WTC11 (cell line): Measurements from ENCODE around the gene STON1. TPM values are rescaled to one million over a fixed set of nuclear protein-coding genes. Genes with fewer than 3 reads are reported as not detected.
"Not testable (repeated sequence)": the region's sequence is repeated elsewhere in the genome, so short reads cannot be mapped to it uniquely, and the experiment has no call there.

Source experiments
- ATAC-seq: fragments of 200-7000 bp; cut with Tn5 transposase; 2 replicates; pipeline ENCODE4 v1.10.0; 2021; ENCODE audit warnings: mild to moderate bottlenecking, moderate library complexity
- CTCF ChIA-PET: fragments of 300-600 bp; sonication (Branson Sonifier 250); formaldehyde crosslinking; loops from one replicate; lab custom pipeline; 2021; ENCODE audit warnings: antibody characterized with exemption; lab: Charles Lee
- POLR2A ChIA-PET: fragments of 350-600 bp; sonication (Branson Sonifier 250); formaldehyde crosslinking; loops from one replicate; lab custom pipeline; 2021; ENCODE audit warnings: antibody characterized with exemption; lab: Charles Lee
- DNase-seq: peaks from one replicate; pipeline ENCODE4 v3.0.0; 2021; ENCODE audit warnings: low spot score
- H3K27ac Mint-ChIP-seq: 2 replicates; pipeline ENCODE4 v1.8.0; 2021; ENCODE audit warnings: mixed read lengths
- H3K27me3 Mint-ChIP-seq: 2 replicates; pipeline ENCODE4 v1.8.0; 2021; ENCODE audit warnings: low read depth, mild to moderate bottlenecking, moderate library complexity, mixed read lengths
- H3K36me3 Mint-ChIP-seq: 2 replicates; pipeline ENCODE4 v1.8.0; 2021; ENCODE audit warnings: mixed read lengths
- H3K4me1 Mint-ChIP-seq: 2 replicates; pipeline ENCODE4 v1.8.0; 2022; ENCODE audit warnings: mixed read lengths
- H3K4me3 Mint-ChIP-seq: 2 replicates; pipeline ENCODE4 v1.8.0; 2021; ENCODE audit warnings: mild to moderate bottlenecking, moderate library complexity, mixed read lengths
- H3K9me3 Mint-ChIP-seq: 2 replicates; pipeline ENCODE4 v1.8.0; 2021; ENCODE audit warnings: mixed read lengths
- ATF1 ChIP-seq: sonication (generic); formaldehyde crosslinking; IDR thresholded peaks from 2 replicates; pipeline ENCODE4 v1.8.1; 2023; ENCODE audit warnings: mild to moderate bottlenecking, moderate library complexity, missing genetic modification reagents
- CREB1 ChIP-seq: sonication (generic); formaldehyde crosslinking; IDR thresholded peaks from 2 replicates; pipeline ENCODE4 v1.8.0; 2023; ENCODE audit warnings: mild to moderate bottlenecking, missing genetic modification reagents
- CREM ChIP-seq: sonication (generic); formaldehyde crosslinking; IDR thresholded peaks from 2 replicates; pipeline ENCODE4 v1.8.1; 2022; ENCODE audit warnings: mild to moderate bottlenecking, missing genetic modification reagents, moderate library complexity
- ETV6 ChIP-seq: sonication (generic); formaldehyde crosslinking; IDR thresholded peaks from 2 replicates; pipeline ENCODE4 v1.8.1; 2022; ENCODE audit warnings: mild to moderate bottlenecking, missing genetic modification reagents
- FOXJ3 ChIP-seq: sonication (generic); formaldehyde crosslinking; IDR thresholded peaks from 2 replicates; pipeline ENCODE4 v1.9.0; 2021; ENCODE audit warnings: missing genetic modification reagents, mild to moderate bottlenecking, borderline replicate concordance
- FOXP1 ChIP-seq: sonication (generic); formaldehyde crosslinking; IDR thresholded peaks from 2 replicates; pipeline ENCODE4 v1.8.0; 2022; ENCODE audit warnings: missing genetic modification reagents, mild to moderate bottlenecking, moderate library complexity, borderline replicate concordance
- GRHL2 ChIP-seq: fragments of 250-450 bp; sonication (Bioruptor Pico); IDR thresholded peaks from 2 replicates; pipeline ENCODE4 v1.8.0; 2022; ENCODE audit warnings: mild to moderate bottlenecking, moderate library complexity; ENCODE audit not compliant: insufficient replicate concordance, severe bottlenecking
- HMGXB4 ChIP-seq: sonication (generic); formaldehyde crosslinking; IDR thresholded peaks from 2 replicates; pipeline ENCODE4 v1.8.1; 2023; ENCODE audit warnings: mild to moderate bottlenecking, moderate library complexity, missing genetic modification reagents
- KAT7 ChIP-seq: sonication (generic); formaldehyde crosslinking; IDR thresholded peaks from 2 replicates; pipeline ENCODE4 v1.8.1; 2023; ENCODE audit warnings: missing genetic modification reagents, mild to moderate bottlenecking, borderline replicate concordance
- MXD4 ChIP-seq: fragments of 250-450 bp; sonication (Bioruptor Pico); IDR thresholded peaks from 2 replicates; pipeline ENCODE4 v1.8.0; 2021; ENCODE audit warnings: mild to moderate bottlenecking, moderate library complexity, borderline replicate concordance
- MYBL2 ChIP-seq: sonication (generic); formaldehyde crosslinking; IDR thresholded peaks from 2 replicates; pipeline ENCODE4 v1.8.1; 2023; ENCODE audit warnings: mild to moderate bottlenecking, moderate library complexity, missing genetic modification reagents
- NFATC4 ChIP-seq: fragments of 250-450 bp; sonication (Bioruptor Pico); IDR thresholded peaks from 2 replicates; pipeline ENCODE4 v1.9.0; 2021; ENCODE audit warnings: mild to moderate bottlenecking
- NR1H2 ChIP-seq: sonication (generic); formaldehyde crosslinking; IDR thresholded peaks from 2 replicates; pipeline ENCODE4 v1.9.0; 2021; ENCODE audit warnings: mild to moderate bottlenecking, moderate library complexity, missing genetic modification reagents
- OVOL2 ChIP-seq: fragments of 250-450 bp; sonication (Bioruptor Pico); IDR thresholded peaks from 2 replicates; pipeline ENCODE4 v1.9.0; 2021; ENCODE audit warnings: mild to moderate bottlenecking, borderline replicate concordance
- SOX15 ChIP-seq: fragments of 250-450 bp; sonication (Bioruptor Pico); IDR thresholded peaks from 2 replicates; pipeline ENCODE4 v1.9.0; 2021; ENCODE audit warnings: mild to moderate bottlenecking
- TP53 ChIP-seq: sonication (generic); formaldehyde crosslinking; IDR thresholded peaks from 2 replicates; pipeline ENCODE4 v1.8.1; 2023; ENCODE audit warnings: mild to moderate bottlenecking, missing genetic modification reagents
- ZNF138 ChIP-seq: sonication (generic); formaldehyde crosslinking; conservative IDR thresholded peaks from 2 replicates; pipeline ENCODE4 v1.8.1; 2022; ENCODE audit warnings: mild to moderate bottlenecking, moderate library complexity, missing genetic modification reagents
- ZNF263 ChIP-seq: sonication (generic); formaldehyde crosslinking; IDR thresholded peaks from 2 replicates; pipeline ENCODE4 v1.8.1; 2022; ENCODE audit warnings: low read depth, mild to moderate bottlenecking, moderate library complexity, missing genetic modification reagents
- ZNF423 ChIP-seq: fragments of 250-450 bp; sonication (Bioruptor Pico); IDR thresholded peaks from 2 replicates; pipeline ENCODE4 v2.1.2; 2022; ENCODE audit warnings: mild to moderate bottlenecking, moderate library complexity
- ZNF425 ChIP-seq: fragments of 250-450 bp; sonication (Bioruptor Pico); conservative IDR thresholded peaks from 2 replicates; pipeline ENCODE4 v1.9.0; 2021; ENCODE audit warnings: mild to moderate bottlenecking
- ZNF532 ChIP-seq: fragments of 250-450 bp; sonication (Bioruptor Pico); IDR thresholded peaks from 2 replicates; pipeline ENCODE4 v1.9.0; 2021; ENCODE audit warnings: mild to moderate bottlenecking, borderline replicate concordance
- ZNF671 ChIP-seq: fragments of 250-450 bp; sonication (Bioruptor Pico); IDR thresholded peaks from 2 replicates; pipeline ENCODE4 v1.8.0; 2021; ENCODE audit warnings: mild to moderate bottlenecking
- total RNA-seq: library from RNA; stranded (reverse); gene quantifications from 3 replicates; pipeline ENCODE4 v1.2.3, GENCODE V29; 2021

Gene STON1
- total RNA-seq, 1 experiment from 2014 or later: 11.0 TPM

GRCh38 chr2:48619526-48619925 lies 89.6 kb downstream of the STON1 start:
- Mint-ChIP-seq H3K36me3 (peaks cover 9% of the 10 kb centered on the region; the same call in 1 of the 2 replicates), H3K4me3 (no peak overlapping the region), H3K9me3 (peaks cover 5% of the 10 kb centered on the region), H3K27me3 (no peaks in the 10 kb centered on the region), H3K27ac (no peak overlapping the region), H3K4me1 (no peaks in the 10 kb centered on the region)
- POLR2A ChIA-PET: interaction anchor here (0.6 kb wide), 1 partner anchor 597 kb away, joined by 3 read pairs; no protein-coding TSS in a partner anchor
- DNase-seq (no peak), ATAC-seq (no peak)
- CTCF ChIA-PET: interaction anchor here (0.8 kb wide), 1 partner anchor 106 kb away, joined by 3 read pairs; no protein-coding TSS in a partner anchor
- no peak for TF ChIP-seq NR1H2 (CRISPR knock-in tag)
- no peak for TF ChIP-seq ZNF423
- TF ChIP-seq MYBL2: no peak
- no peak for TF ChIP-seq KAT7 (CRISPR knock-in tag)
- no peak for TF ChIP-seq ZNF138 (CRISPR knock-in tag)
- no peak for TF ChIP-seq HMGXB4 (CRISPR knock-in tag)
- no peak for TF ChIP-seq TP53 (CRISPR knock-in tag)
- no peak for TF ChIP-seq ZNF532 (CRISPR knock-in tag)
- TF ChIP-seq FOXJ3 (CRISPR knock-in tag): no peak
- no peak for TF ChIP-seq MXD4 (CRISPR knock-in tag)
- TF ChIP-seq SOX15 (CRISPR knock-in tag): no peak
- no peak for TF ChIP-seq ATF1
- no peak for TF ChIP-seq GRHL2
- TF ChIP-seq ETV6 (CRISPR knock-in tag): no peak
- no peak for TF ChIP-seq CREM (CRISPR knock-in tag)
- no peak for TF ChIP-seq ZNF671 (CRISPR knock-in tag)
- TF ChIP-seq NFATC4 (CRISPR knock-in tag): no peak
- TF ChIP-seq OVOL2 (CRISPR knock-in tag): no peak
- TF ChIP-seq FOXP1 (CRISPR knock-in tag): no peak

GRCh38 chr2:48620604-48621003 lies 90.7 kb downstream of the STON1 start:
- no peak for ATAC-seq

GRCh38 chr2:48622691-48623090 lies 92.7 kb downstream of the STON1 start:
- ChIA-PET POLR2A (interaction anchor here (0.7 kb wide), 1 partner anchor 1829 kb away, joined by 6 read pairs; no protein-coding TSS in a partner anchor), CTCF (interaction anchor here (0.6 to 0.7 kb wide), 2 partner anchors 12 to 34 kb away, joined by 3 to 4 read pairs; no protein-coding TSS in a partner anchor)
- H3K4me3 Mint-ChIP-seq, H3K36me3 Mint-ChIP-seq, H3K27ac Mint-ChIP-seq, H3K27me3 Mint-ChIP-seq, DNase-seq, H3K4me1 Mint-ChIP-seq, ATAC-seq: not testable (repeated sequence)
- H3K9me3 Mint-ChIP-seq: peaks cover 16% of the 10 kb centered on the region

More at GRCh38 chr2:48620604-48621003, 90.7 kb downstream of the STON1 start:
- Mint-ChIP-seq H3K4me3 (no peak overlapping the region), H3K9me3 (peaks cover 4% of the 10 kb centered on the region), H3K36me3 (0 out of 2 replicates have a peak, but pooled peaks cover 3% of the 10 kb centered on the region), H3K4me1 (no peaks in the 10 kb centered on the region), H3K27ac (no peak overlapping the region), H3K27me3 (no peaks in the 10 kb centered on the region)
- CTCF ChIA-PET: no interaction called here
- POLR2A ChIA-PET: no interaction called here
- TF ChIP-seq CREB1 (CRISPR knock-in tag): no peak
- TF ChIP-seq ZNF425 (CRISPR knock-in tag): no peak
- no peak for TF ChIP-seq ZNF263
- TF ChIP-seq, all 79 proteins: peak for 0
- no peak for DNase-seq
